Upper lobe of right lung (tissue), 1 donor: ENCODE results near the gene NFIX. TPM values are rescaled to one million over a fixed set of nuclear protein-coding genes. Genes with fewer than 3 reads are reported as not detected.

Experiments
- ATAC-seq: fragments of 200-7000 bp; cut with Tn5 transposase; one replicate; pipeline ENCODE4 v1.9.1; 2020; ENCODE audit warnings: mild to moderate bottlenecking, moderate library complexity
- DNase-seq: peaks from one replicate; pipeline ENCODE4 v3.0.0-alpha.2; 2020
- H3K27ac ChIP-seq: fragments of 200-600 bp; one replicate; pipeline ENCODE4 v1.8.0; 2022
- H3K27me3 ChIP-seq: fragments of 200-600 bp; one replicate; pipeline ENCODE4 v1.8.0; 2022; ENCODE audit warnings: mild to moderate bottlenecking
- H3K36me3 ChIP-seq: fragments of 200-600 bp; one replicate; pipeline ENCODE4 v1.8.0; 2022
- H3K4me1 ChIP-seq: fragments of 200-600 bp; one replicate; pipeline ENCODE4 v1.8.0; 2022
- H3K4me3 ChIP-seq: fragments of 200-600 bp; one replicate; pipeline ENCODE4 v1.8.0; 2022; ENCODE audit warnings: mild to moderate bottlenecking
- H3K9me3 ChIP-seq: fragments of 200-600 bp; one replicate; pipeline ENCODE4 v1.8.0; 2022
- intact Hi-C: fragments of 100-400 bp; cut with DNase I; formaldehyde crosslinking; loops from one replicate; pipeline ENCODE4 v1.11.0; 2022
- total RNA-seq: library from RNA; stranded (reverse); fragmentation: NEBNext Ultra II Directional; extraction: Animal tissue kit (Norgen Biotek cat#: 25700); gene quantifications from one replicate; pipeline ENCODE4 v1.2.1, GENCODE V29; 2021
- TF ChIP-seq, protein P1 (sequence below): fragments of 200-600 bp; IDR thresholded peaks from one replicate; pipeline ENCODE4 v1.8.0; 2022; ENCODE audit warnings: antibody characterized with exemption
- donor health status: DM: no; HTN: yes; CAD: no; lungs with severe emphysema.

The NFIX gene
- total RNA-seq, 1 donor from 2014 or later: 168 TPM

GRCh38 chr19:13079542-13079986 lies 84.3 kb downstream of the NFIX start:
- peaks cover 49% of the 10 kb centered on the region for H3K4me1 ChIP-seq
- H3K9me3 ChIP-seq: no peaks in the 10 kb centered on the region
- H3K27me3 ChIP-seq: no peaks in the 10 kb centered on the region
- peak overlapping the region; percentile 60 for H3K27ac ChIP-seq
- no peak overlapping the region for H3K4me3 ChIP-seq
- H3K36me3 ChIP-seq: peaks cover 41% of the 10 kb centered on the region
- intact Hi-C loops: no loop called here
- ATAC-seq (peak; percentile 68), DNase-seq (peak; percentile 79)
- TF ChIP-seq, protein P1, sequence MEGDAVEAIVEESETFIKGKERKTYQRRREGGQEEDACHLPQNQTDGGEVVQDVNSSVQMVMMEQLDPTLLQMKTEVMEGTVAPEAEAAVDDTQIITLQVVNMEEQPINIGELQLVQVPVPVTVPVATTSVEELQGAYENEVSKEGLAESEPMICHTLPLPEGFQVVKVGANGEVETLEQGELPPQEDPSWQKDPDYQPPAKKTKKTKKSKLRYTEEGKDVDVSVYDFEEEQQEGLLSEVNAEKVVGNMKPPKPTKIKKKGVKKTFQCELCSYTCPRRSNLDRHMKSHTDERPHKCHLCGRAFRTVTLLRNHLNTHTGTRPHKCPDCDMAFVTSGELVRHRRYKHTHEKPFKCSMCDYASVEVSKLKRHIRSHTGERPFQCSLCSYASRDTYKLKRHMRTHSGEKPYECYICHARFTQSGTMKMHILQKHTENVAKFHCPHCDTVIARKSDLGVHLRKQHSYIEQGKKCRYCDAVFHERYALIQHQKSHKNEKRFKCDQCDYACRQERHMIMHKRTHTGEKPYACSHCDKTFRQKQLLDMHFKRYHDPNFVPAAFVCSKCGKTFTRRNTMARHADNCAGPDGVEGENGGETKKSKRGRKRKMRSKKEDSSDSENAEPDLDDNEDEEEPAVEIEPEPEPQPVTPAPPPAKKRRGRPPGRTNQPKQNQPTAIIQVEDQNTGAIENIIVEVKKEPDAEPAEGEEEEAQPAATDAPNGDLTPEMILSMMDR: no peak

DNA sequence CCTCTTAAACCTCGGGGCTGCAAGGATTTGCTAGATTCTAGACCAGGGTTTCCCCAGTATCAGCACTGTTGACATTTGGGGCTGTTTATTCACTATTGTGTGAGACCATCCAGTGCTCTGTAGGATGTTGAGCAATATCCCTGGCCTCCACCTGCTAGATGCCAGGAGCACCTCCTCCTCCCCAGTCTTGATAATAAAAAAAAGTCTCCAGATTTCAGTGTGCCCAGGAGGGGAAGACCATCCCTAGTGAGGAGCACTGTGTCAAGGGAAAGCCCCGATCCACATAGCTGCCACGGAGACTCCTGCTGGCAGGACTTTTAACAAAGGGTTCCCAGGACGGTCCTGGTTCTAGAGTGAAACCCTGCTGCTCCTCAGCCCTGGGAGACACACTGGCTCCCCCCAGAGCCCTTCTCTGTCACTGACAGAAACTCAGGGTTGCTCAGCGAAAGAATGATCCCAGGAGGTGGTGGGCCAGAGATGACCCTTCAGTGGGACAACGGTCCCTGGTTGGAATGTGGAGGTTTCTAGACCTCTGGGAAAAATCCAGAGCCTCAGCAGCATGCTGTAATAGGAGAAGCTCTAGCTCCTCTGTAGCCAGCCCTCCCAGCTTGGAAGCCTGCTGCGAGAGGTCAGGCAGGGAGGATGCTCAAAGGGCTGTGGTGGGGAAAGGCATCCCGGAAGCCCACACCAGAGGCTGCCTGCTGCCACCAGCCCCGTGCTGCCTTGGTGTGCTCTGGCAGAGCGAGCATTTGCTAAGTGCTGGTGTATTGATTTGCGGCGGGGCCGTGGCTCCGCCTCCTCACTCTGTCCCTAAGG lies 87.1 kb downstream of the NFIX start:
- no peak for DNase-seq
- intact Hi-C loops: no loop called here

GRCh38 chr19:13083008-13083404 lies 87.7 kb downstream of the NFIX start:
- H3K4me1 ChIP-seq: peaks cover 31% of the 10 kb centered on the region

More for the DNA sequence above, 87.1 kb downstream of the NFIX start:
- Histone ChIP-seq H3K4me1 (peaks cover 37% of the 10 kb centered on the region), H3K9me3 (no peaks in the 10 kb centered on the region), H3K4me3 (no peak overlapping the region), H3K36me3 (peaks cover 40% of the 10 kb centered on the region), H3K27me3 (no peaks in the 10 kb centered on the region), H3K27ac (no peak overlapping the region)
- no peak for ATAC-seq
- TF ChIP-seq, protein P1: no peak

DNA sequence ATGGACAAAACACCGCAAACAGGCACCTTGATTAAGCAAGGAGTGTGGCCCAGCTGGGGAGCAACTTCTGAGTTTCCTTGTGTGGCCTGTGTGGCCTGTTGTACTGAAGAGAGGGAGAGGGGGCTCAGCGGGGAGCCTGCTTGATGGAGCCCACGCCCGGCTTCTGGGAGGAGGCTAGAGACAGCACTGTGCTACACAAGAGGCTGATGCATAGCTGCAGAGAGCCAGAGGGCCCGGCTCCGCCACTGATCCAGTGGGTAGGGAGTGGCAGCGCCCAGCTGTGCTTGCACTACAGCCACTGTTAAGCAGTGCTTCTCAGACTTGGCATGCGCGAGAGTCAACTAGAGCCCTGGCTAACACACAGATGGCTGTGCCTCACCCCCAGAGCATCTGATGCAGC lies 88.4 kb downstream of the NFIX start:
- intact Hi-C loops: no loop called here
- no peak overlapping the region for H3K4me3 ChIP-seq
- H3K4me1 ChIP-seq: peaks cover 25% of the 10 kb centered on the region
- TF ChIP-seq, protein P1: no peak
- H3K36me3 ChIP-seq: peaks cover 39% of the 10 kb centered on the region
- no peak for ATAC-seq
- no peaks in the 10 kb centered on the region for H3K27me3 ChIP-seq
- DNase-seq: no peak
- H3K9me3 ChIP-seq: no peaks in the 10 kb centered on the region
- no peak overlapping the region for H3K27ac ChIP-seq

More at GRCh38 chr19:13083008-13083404, 87.7 kb downstream of the NFIX start:
- H3K27ac ChIP-seq: no peak overlapping the region
- no peaks in the 10 kb centered on the region for H3K9me3 ChIP-seq
- TF ChIP-seq, protein P1: no peak
- intact Hi-C loops: no loop called here
- no peaks in the 10 kb centered on the region for H3K27me3 ChIP-seq
- no peak overlapping the region for H3K4me3 ChIP-seq
- no peak for ATAC-seq
- no peak for DNase-seq
- H3K36me3 ChIP-seq: peaks cover 40% of the 10 kb centered on the region

DNA sequence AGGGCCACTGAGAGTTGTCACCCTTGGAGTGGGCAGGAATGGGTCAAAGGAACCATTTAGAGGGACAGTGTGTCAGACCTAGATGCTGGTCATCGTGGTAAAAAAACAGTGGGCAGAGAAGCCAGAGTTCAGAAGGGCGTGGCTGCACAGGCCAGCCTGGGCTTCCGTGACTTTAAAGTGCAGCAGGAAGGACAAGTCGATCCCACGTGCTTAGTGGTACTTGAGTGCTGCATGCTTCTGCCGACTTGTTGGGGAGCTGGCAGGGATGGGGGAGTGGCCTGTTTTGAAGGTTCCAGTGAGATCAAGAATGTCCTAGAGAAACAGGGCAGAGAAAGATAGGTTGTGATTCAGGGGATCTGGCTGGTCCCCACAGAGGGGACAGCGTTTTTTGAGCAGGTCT lies 90.4 kb downstream of the NFIX start:
- Histone ChIP-seq H3K27ac (peak overlapping the region; percentile 30), H3K4me1 (peaks cover 13% of the 10 kb centered on the region)

More for the DNA sequence above, 90.4 kb downstream of the NFIX start:
- TF ChIP-seq, protein P1: no peak
- no peaks in the 10 kb centered on the region for H3K27me3 ChIP-seq
- DNase-seq: peak; percentile 78
- H3K36me3 ChIP-seq: peaks cover 29% of the 10 kb centered on the region
- intact Hi-C loops: no loop called here
- peak; percentile 87 for ATAC-seq
- H3K9me3 ChIP-seq: no peaks in the 10 kb centered on the region
- H3K4me3 ChIP-seq: no peak overlapping the region
